Suprapubic skin (tissue), 4 donors: ENCODE data around the gene ACD.

Experiments
- EP300 ChIP-seq: sonication (generic); formaldehyde crosslinking; IDR thresholded peaks from one replicate; pipeline ENCODE4 v1.6.1; 2017; ENCODE audit warnings: antibody characterized with exemption
- POLR2A ChIP-seq, 2 donors: fragments of 450-650 bp; IDR thresholded peaks; one replicate each; pipeline ENCODE4 v1.6.1; 2017; ENCODE audit warnings: antibody characterized with exemption in 2 of 2, mild to moderate bottlenecking in 2 of 2, moderate library complexity in 2 of 2
- POLR2AphosphoS5 ChIP-seq, 3 donors: sonication (generic); formaldehyde crosslinking; IDR thresholded peaks; one replicate each; pipeline ENCODE4 v1.6.1; 2017; ENCODE audit warnings: antibody characterized with exemption in 3 of 3
- TF ChIP-seq, protein P1 (sequence below), 2 donors: fragments of 200-600 bp in 1 of 2; fragments of 450-650 bp in 1 of 2; sonication (generic) in 1 of 2; IDR thresholded peaks; one replicate each; pipeline ENCODE4 v1.5.1; 2016 to 2019; ENCODE audit warnings: antibody characterized with exemption in 2 of 2, mild to moderate bottlenecking in 1 of 2, moderate library complexity in 1 of 2

DNA sequence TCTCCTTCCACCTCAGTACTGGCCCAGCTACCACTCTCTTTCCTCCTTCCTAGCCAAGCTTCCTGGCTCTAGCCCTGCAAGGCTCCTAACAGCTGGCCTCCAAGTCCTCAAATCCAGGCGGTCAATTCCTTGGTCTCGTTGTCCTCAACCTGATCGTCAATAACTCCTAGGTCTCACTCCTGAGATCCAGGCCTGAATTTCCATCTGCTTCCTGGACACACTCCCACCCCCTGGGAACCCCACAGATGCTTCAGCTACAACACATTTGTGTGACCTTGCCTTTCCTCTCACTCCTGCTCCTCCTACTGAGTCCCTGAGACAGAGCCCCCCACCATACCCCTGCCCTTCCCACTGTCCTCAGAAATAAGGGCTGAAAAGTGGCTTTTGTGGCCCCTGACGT lies 4.2 kb upstream of the ACD start:
- TF ChIP-seq, protein P1, sequence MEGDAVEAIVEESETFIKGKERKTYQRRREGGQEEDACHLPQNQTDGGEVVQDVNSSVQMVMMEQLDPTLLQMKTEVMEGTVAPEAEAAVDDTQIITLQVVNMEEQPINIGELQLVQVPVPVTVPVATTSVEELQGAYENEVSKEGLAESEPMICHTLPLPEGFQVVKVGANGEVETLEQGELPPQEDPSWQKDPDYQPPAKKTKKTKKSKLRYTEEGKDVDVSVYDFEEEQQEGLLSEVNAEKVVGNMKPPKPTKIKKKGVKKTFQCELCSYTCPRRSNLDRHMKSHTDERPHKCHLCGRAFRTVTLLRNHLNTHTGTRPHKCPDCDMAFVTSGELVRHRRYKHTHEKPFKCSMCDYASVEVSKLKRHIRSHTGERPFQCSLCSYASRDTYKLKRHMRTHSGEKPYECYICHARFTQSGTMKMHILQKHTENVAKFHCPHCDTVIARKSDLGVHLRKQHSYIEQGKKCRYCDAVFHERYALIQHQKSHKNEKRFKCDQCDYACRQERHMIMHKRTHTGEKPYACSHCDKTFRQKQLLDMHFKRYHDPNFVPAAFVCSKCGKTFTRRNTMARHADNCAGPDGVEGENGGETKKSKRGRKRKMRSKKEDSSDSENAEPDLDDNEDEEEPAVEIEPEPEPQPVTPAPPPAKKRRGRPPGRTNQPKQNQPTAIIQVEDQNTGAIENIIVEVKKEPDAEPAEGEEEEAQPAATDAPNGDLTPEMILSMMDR (IDR thresholded peaks at IDR 0.05), result no peak
- TF ChIP-seq POLR2A (IDR thresholded peaks at IDR 0.05), result no peak
- TF ChIP-seq POLR2AphosphoS5 (IDR thresholded peaks at IDR 0.05), result no peak
- no peak for TF ChIP-seq EP300
